ENCODE data around the gene MGAT5.

The MGAT5 gene

DNA sequence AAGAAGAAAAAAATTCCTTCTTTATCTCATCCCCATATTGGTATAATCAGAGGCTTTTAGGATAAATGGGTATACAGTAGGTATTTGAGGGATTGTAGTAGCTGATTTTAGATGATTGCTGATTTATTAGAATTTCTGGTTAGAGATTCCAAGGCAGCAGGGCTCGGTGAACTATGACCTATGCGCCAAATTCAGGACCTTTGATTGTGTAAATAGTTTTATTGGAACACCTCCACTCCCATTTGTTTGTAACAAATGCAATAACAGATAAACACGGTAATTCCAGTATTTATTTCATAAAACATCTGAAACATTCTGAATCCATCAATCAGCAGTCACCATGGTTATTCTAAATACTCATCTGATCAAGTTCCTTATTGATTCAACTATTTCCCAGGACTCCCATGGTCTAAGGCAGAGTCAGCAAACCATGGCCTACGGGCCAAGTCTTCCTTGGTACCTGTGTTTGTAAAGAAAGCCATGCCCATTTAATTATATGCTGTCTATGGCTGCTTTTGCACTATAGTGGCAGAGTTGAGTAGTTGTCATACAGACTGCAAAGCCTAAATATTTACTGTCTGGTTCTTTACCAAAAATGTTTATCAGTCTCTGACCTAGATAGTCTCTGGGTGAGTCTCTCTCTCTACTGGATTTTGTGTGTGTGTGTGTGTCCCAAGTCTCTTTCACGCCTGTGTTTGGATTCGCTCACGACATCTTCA lies 4.3 kb downstream of the MGAT5 start:
- peak overlapping the region; percentile 59 for H3K4me3 Mint-ChIP-seq
- H3K27ac Mint-ChIP-seq, result peak overlapping the region; percentile 73
- H3K9me3 Mint-ChIP-seq, result no peaks in the 10 kb centered on the region
- H3K36me3 Mint-ChIP-seq, result peaks cover 16% of the 10 kb centered on the region
- H3K27me3 Mint-ChIP-seq, result no peaks in the 10 kb centered on the region
- H3K4me1 Mint-ChIP-seq, result peaks cover 88% of the 10 kb centered on the region
- no peak for ATAC-seq

DNA sequence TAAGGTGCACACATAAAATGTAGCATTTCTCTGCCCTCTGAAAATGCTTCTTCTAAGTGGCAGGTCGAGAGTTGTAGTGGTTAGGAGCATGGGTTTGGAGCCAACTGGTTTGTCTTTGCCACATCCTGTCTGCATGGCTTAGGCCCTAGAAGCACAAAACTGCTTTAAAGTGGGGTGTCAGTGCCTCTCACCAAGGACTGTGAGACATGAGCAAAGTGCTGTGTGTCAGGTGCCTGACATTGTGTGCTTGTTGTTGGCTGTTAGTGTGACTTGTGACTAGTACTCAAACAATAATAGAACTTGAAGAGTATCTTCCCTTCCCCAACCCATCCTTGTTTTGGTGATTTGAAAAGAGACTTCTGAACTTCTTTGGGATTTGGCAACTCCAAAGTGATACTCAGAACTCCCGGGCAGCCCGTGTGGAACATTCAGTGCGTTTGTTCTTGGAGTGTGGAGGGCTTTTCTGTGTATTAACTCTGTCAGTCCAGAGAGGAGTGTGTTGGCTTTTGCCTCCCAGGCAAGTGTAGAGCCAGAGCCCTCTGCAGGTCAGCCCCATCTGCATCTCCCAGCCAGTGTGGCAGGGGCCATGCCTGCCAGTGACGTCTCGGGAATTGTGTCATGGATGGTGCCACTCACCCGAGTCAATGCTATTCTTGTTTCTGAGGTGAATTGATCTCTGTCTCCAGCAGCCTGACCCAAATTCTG lies 5.0 kb downstream of the MGAT5 start:
- H3K27me3 Mint-ChIP-seq, result no peaks in the 10 kb centered on the region
- H3K4me1 Mint-ChIP-seq, result peaks cover 85% of the 10 kb centered on the region
- H3K27ac Mint-ChIP-seq, result peak overlapping the region; percentile 73
- no peaks in the 10 kb centered on the region for H3K9me3 Mint-ChIP-seq
- peak overlapping the region; percentile 59 for H3K4me3 Mint-ChIP-seq
- peaks cover 16% of the 10 kb centered on the region for H3K36me3 Mint-ChIP-seq
- peak; percentile 65 for ATAC-seq

DNA sequence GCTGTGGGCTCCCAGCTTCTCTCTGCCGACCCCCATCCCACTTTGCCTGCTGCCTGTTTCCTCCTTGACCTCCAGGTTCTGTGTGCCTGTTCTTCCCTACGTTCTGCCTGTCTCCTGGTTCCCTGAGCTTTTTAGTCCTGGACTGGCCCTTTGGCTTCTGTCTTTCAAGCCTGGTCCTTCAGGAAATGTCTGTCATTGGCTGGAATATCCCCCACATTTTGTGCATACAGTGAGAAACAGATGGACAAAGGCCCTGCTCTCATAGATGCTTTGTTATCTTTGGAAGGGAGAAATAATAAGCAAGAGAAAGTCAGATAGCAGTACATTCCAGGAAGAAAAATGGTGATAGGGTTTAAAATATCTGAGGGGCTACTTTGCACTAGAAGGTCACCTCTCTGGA lies 5.7 kb downstream of the MGAT5 start:
- no peak for ATAC-seq
- peak overlapping the region; percentile 36 for H3K4me3 Mint-ChIP-seq
- H3K9me3 Mint-ChIP-seq, result no peaks in the 10 kb centered on the region
- peak overlapping the region; percentile 73 for H3K27ac Mint-ChIP-seq
- H3K27me3 Mint-ChIP-seq, result no peaks in the 10 kb centered on the region
- peaks cover 14% of the 10 kb centered on the region for H3K36me3 Mint-ChIP-seq
- peaks cover 78% of the 10 kb centered on the region for H3K4me1 Mint-ChIP-seq

DNA sequence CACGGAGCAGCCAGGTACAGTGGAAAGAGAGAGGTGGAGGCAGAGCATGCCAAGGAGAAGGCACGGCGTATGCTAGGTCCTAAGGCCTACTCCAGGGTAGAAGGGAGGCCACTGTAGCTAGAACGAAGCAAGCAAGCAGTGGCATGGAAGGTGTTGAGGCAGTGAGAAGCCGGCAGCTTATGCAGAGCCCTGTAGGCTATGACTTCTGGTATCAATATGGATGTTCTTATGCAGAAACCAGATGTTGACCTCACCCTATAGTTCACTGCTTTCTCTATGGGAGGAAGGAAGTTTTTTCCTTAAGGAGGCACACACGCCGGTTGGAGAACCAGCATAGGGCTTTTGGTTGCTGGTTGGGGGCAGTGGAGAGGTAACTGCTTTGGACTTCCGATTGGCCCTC lies 6.1 kb downstream of the MGAT5 start:
- Mint-ChIP-seq H3K27me3 (no peaks in the 10 kb centered on the region), H3K27ac (peak overlapping the region; percentile 73), H3K4me1 (peaks cover 73% of the 10 kb centered on the region), H3K4me3 (peak overlapping the region; percentile 36), H3K36me3 (peaks cover 10% of the 10 kb centered on the region), H3K9me3 (no peaks in the 10 kb centered on the region)
- ATAC-seq, result no peak

DNA sequence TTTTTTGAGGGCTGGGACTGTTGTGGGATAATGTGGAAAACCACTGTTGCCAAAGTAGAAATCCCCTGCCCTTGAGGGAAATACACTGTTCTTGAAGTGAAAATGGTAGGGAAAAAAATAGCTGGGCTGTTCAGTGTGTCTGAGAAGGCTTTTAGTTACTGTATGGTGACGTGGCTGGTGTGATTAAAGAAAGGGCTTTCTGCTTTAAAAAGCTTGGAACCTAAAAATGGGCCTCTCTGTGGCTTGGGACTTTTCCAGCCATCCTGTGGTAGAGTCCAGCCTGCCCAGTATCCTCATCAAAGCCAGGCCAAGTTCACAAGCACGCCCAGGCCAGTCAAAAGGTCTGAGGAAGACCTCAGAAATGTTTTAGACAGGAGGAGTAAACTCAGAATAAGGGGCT lies 6.8 kb downstream of the MGAT5 start:
- peak overlapping the region; percentile 73 for H3K27ac Mint-ChIP-seq
- ATAC-seq, result no peak
- peaks cover 5% of the 10 kb centered on the region for H3K36me3 Mint-ChIP-seq
- H3K4me1 Mint-ChIP-seq, result peaks cover 67% of the 10 kb centered on the region
- H3K9me3 Mint-ChIP-seq, result no peaks in the 10 kb centered on the region
- peak overlapping the region; percentile 5 for H3K4me3 Mint-ChIP-seq
- no peaks in the 10 kb centered on the region for H3K27me3 Mint-ChIP-seq

DNA sequence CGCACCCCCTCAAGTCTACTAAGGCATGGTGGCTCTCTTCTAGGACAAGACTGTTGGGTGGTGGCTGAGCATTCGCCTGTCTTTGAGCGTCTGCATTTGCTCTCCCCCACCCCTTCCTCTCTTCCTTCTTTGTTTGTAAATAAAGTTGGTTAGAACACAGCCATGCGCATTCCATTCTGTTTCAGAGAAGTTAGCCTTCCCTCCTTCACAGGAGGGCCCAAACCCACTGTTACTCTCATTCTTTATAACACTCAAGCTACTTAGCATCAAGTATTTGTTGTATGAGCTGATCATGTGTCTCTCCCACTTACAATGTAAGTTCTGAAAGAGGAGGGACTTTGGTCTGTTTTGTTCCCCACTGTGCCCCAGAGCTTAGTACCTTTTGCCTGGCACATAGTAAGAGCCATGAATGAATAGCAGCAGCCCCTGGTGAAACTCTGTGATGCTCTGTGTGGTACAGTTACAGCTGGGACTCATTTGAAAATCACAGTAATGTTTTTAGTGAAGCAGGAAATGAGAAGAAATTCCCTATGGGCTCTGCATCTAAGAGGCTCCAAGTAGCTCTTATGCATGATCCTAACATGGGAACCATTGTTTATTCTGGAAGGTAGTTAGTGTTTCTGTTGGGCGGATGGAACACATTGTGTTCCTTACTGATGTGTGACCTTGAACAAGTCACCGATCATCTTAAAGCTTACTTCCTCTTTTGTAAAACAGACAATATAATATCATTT lies 7.7 kb downstream of the MGAT5 start:
- peak; percentile 66 for ATAC-seq
- Mint-ChIP-seq H3K27me3 (no peaks in the 10 kb centered on the region), H3K27ac (peak overlapping the region; percentile 73), H3K9me3 (no peaks in the 10 kb centered on the region), H3K36me3 (peaks cover 4% of the 10 kb centered on the region), H3K4me1 (peaks cover 67% of the 10 kb centered on the region), H3K4me3 (peak overlapping the region; percentile 1)

DNA sequence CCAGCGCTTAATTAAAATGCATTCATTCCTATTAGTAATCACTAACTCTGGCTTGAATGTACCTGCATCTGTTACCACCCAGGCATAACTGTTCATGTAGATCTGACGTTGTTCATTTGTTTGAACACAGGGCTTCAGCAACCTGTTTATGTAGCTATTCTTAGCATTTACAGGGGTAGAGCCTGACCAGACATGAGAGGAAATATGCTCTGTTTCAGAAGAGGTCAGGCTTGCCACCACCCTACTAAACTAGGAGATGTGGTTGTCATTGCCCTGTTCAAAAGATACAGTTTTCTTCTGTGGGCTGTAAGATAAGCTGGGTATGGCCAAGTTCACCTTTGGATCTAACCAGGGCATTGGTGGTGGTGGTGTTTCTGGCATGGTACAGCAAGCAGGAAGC lies 8.8 kb downstream of the MGAT5 start:
- Mint-ChIP-seq H3K4me1 (peaks cover 70% of the 10 kb centered on the region), H3K4me3 (peak overlapping the region; percentile 69), H3K27me3 (no peaks in the 10 kb centered on the region), H3K27ac (peak overlapping the region; percentile 73), H3K9me3 (no peaks in the 10 kb centered on the region), H3K36me3 (peaks cover 4% of the 10 kb centered on the region)
- peak; percentile 93 for ATAC-seq

DNA sequence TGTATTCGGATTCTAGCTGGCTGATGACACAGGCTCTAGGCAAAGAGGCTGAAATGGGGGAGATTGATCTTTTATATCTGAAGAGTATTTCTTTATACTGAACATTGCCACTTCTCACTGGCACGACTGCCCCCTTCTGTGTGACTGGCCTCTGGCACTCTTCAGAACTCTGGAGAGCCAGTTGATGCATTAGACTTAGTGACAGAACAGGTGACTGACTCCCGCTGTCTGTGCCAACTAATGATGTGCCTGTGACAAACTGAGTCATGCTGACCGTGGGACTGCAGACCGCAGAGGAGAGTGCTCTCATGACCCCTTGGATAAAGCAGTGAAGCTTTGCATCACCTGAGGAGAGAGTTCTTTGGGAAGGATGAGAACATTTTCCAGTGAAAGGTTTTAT lies 14.4 kb downstream of the MGAT5 start:
- peak overlapping the region; percentile 94 for H3K27ac Mint-ChIP-seq
- H3K27me3 Mint-ChIP-seq, result no peaks in the 10 kb centered on the region
- no peaks in the 10 kb centered on the region for H3K9me3 Mint-ChIP-seq
- no peak overlapping the region for H3K4me3 Mint-ChIP-seq
- H3K36me3 Mint-ChIP-seq, result peaks cover 24% of the 10 kb centered on the region
- peaks cover 64% of the 10 kb centered on the region for H3K4me1 Mint-ChIP-seq
- ATAC-seq, result no peak

DNA sequence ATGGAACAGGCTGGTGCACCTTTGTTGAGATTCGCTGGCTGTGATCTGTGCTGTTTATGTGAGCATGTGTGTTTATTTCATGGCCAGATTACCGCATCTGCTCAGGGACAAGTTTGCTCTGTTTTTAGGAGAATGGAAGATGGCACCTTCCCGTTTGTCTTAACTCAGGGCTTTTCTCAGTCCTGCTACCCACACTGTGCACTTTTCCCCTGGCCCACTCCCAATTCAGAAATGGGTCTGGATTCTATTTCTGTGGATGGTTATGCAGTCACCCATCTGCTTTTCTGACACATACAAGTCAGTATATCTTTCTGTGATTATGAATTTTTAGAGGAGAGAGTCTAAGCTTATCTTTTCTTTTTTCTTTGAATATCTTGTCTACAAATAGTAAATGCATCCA lies 15.4 kb downstream of the MGAT5 start:
- Mint-ChIP-seq H3K36me3 (peaks cover 28% of the 10 kb centered on the region), H3K27me3 (no peaks in the 10 kb centered on the region), H3K4me1 (peaks cover 71% of the 10 kb centered on the region), H3K4me3 (no peak overlapping the region), H3K9me3 (no peaks in the 10 kb centered on the region), H3K27ac (peak overlapping the region; percentile 94)
- ATAC-seq, result no peak

DNA sequence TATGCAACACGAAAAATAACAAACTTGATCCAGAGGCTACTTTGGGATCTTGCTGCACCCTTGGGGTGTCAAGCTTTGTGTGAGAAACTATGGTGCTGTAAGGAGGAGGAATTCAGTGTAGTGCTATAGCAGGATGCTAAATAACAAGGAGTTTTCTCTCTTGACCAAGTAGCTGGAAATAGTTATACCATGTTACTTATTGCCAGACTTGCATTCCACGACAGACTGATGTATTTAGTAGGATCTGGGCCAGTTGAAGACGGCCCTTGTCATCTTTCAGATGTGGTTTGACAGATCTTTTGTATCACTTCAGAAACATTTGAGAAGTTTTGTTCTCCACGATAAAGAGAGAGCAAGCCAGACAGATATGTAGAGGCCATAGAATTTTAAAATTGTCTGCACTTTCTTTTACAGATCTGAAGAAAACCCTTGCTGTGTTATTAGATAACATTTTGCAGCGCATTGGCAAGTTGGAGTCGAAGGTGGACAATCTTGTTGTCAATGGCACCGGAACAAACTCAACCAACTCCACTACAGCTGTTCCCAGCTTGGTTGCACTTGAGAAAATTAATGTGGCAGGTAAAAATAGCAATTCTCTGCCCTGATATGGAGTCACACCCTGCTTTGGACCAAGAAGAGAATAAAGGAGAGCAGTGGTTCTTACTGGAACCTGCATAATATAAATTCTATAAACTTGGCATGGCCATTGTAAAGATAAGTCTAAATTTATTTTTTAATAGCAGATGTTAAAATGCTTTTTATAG lies 16.3 kb downstream of the MGAT5 start:
- Mint-ChIP-seq H3K27ac (peak overlapping the region; percentile 94), H3K4me3 (no peak overlapping the region), H3K27me3 (no peaks in the 10 kb centered on the region), H3K4me1 (peaks cover 80% of the 10 kb centered on the region), H3K9me3 (no peaks in the 10 kb centered on the region), H3K36me3 (peaks cover 28% of the 10 kb centered on the region)
- no peak for ATAC-seq

DNA sequence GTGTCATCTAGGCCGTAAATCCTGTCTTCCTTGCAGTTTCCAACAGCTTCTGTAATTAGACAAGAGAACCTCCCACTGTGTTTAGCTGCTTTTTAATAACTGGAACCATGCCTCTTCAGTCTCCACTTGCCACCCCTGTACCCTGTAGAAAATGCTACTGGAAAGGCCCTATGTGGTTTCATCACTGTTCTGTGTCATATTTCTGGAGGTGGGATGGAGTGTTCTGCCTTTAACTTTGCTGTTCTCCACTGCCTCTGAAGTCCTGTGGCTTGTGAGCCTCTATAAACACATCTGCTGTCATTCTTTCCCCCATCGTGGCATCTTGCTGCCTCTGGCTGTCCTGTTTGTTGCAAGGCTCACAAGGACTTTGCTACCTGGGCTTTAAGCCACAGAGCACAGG lies 17.9 kb downstream of the MGAT5 start:
- H3K9me3 Mint-ChIP-seq, result no peaks in the 10 kb centered on the region
- peaks cover 33% of the 10 kb centered on the region for H3K36me3 Mint-ChIP-seq
- H3K4me3 Mint-ChIP-seq, result no peak overlapping the region
- peak; percentile 64 for ATAC-seq
- H3K4me1 Mint-ChIP-seq, result peaks cover 92% of the 10 kb centered on the region
- peak overlapping the region; percentile 94 for H3K27ac Mint-ChIP-seq
- H3K27me3 Mint-ChIP-seq, result no peaks in the 10 kb centered on the region

DNA sequence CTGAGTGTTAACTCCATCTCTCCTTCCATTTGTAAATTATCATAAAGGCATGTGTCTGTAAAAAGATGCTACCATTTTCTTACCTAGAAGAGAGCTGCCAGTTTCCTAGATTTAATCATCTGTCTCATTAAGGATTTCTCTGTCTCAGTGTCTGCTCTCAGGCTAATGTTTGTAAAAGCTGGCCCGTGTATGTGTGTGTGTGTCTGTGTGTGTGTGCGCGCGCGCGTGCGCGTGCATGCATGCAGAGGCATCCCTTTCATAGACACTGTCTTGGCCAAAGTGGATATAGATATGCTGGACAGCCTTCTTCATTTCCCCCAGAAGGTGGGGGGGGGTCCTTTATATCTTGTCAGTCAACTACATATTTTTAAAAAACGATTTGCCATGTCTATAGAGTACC lies 18.9 kb downstream of the MGAT5 start:
- Mint-ChIP-seq H3K4me3 (no peak overlapping the region), H3K36me3 (peaks cover 44% of the 10 kb centered on the region), H3K9me3 (peaks cover 5% of the 10 kb centered on the region), H3K4me1 (peaks cover 92% of the 10 kb centered on the region), H3K27me3 (no peaks in the 10 kb centered on the region), H3K27ac (peak overlapping the region; percentile 94)
- no peak for ATAC-seq

DNA sequence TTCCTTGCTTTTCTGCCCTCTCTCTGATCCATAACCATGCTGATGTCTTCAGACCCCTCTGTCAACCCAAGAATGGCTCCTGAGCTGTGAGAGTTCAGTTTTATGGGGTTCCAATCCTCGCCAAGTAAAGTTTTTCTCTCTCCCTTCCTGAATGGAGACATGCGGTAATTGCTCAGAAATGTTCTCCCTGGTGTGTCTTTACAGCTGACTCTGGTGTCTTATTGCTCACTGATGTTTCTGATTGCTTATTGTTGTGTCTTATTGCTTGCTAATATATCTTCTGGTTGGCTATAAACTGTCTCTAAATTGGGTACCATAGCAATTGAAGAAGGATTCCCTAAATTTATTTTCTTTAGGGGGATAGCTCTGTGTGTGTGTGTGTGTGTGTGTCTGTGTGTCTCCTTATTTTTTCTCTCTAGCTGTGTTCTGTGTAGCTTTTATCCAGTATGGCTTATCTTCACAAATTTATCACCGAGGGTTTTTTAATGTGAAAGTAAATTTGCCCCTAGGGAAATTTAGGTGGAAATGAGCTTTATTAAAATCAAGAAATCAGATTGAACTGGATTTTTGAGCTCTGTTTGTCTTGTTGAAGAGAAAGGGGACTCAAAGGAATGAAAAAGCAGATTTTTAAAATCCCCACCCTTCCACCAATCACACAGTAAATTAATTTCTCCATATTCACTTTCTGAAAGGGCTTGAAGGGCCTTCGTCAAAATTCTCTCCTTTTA lies 19.5 kb downstream of the MGAT5 start:
- Mint-ChIP-seq H3K4me1 (peaks cover 92% of the 10 kb centered on the region), H3K27ac (peak overlapping the region; percentile 94), H3K36me3 (peaks cover 46% of the 10 kb centered on the region), H3K4me3 (peak overlapping the region; percentile 48), H3K9me3 (peaks cover 5% of the 10 kb centered on the region), H3K27me3 (no peaks in the 10 kb centered on the region)
- no peak for ATAC-seq

DNA sequence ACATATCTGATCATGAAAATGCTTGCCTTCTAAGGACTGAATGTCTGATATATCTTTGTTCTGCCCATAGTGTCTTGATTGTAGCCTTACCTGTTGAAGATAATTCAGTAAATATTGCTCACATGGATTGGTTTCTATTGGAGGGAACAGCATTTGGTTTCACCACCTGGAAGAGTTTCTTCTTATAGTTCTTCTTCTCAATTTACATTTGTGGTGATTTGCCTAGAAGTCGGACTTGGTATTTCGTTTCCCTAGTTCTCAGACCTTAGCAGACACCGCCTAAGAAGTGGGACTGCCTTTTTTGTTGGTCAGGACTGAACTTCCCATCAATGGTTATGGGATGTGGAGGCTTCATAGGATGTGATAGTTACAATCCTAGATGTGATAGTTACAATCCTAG lies 20.2 kb downstream of the MGAT5 start:
- Mint-ChIP-seq H3K4me1 (peaks cover 92% of the 10 kb centered on the region), H3K36me3 (peaks cover 51% of the 10 kb centered on the region), H3K9me3 (peaks cover 5% of the 10 kb centered on the region), H3K27me3 (no peaks in the 10 kb centered on the region), H3K4me3 (peak overlapping the region; percentile 37), H3K27ac (peak overlapping the region; percentile 94)
- no peak for ATAC-seq
